Keratinocyte (primary cell): ENCODE results near the gene LIN28B.

ENCODE experiments used
- EZH2 ChIP-seq: IDR thresholded peaks from one replicate; pipeline ENCODE4 v1.6.1; 2012; ENCODE audit warnings: inconsistent platforms, mild to moderate bottlenecking, low read length, moderate library complexity
- TF ChIP-seq, protein P1 (sequence below), 3 experiments: IDR thresholded peaks in 1 of 3; conservative IDR thresholded peaks in 1 of 3; optimal IDR thresholded peaks in 1 of 3; 2 replicates in 2 of 3; 3 replicates in 1 of 3; pipeline versions ENCODE3 to v1.5.1; 2011; ENCODE audit warnings: low read length in 3 of 3, mild to moderate bottlenecking in 3 of 3, moderate library complexity in 2 of 3, control low read depth in 1 of 3, inconsistent platforms in 1 of 3; ENCODE audit not compliant: insufficient read depth in 2 of 3; ENCODE audit errors: extremely low read depth in 1 of 3

DNA sequence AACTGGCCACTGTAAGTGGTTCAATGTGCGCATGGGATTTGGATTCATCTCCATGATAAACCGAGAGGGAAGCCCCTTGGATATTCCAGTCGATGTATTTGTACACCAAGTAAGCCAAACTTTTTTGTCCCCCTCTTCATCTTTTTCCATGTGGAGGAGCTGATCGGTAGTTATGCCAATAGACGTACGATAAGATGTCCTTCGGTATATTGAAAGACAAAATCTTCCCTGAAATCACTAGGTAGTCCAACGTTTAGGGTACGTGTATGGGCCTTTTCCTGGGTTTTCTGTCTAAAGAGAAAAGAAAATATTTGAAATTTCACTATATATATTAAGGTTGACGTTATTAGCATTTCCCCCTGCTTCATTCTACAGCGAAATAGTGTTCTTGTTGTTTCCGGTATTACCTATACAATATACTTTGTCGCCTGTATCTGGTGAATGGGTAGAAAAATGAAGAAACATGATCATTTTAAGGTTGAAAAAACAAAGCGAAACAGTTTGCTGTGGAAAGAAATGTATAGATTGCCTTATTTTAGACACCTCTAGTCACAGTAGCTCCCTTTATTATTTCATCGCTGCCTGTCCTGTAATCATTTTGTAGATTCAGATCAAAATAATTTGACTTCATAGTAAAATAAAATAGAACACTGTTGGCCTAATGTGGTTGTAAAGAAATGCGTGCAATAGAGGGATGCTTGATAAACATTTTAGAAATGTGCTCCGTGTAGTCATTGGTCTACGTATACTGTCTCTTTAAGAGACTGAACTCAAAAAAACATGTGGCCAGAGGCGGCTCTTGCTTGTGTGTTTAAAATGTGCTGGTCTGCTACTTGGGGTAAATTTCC is 1.5 kb downstream of the LIN28B start:
- TF ChIP-seq, protein P1, sequence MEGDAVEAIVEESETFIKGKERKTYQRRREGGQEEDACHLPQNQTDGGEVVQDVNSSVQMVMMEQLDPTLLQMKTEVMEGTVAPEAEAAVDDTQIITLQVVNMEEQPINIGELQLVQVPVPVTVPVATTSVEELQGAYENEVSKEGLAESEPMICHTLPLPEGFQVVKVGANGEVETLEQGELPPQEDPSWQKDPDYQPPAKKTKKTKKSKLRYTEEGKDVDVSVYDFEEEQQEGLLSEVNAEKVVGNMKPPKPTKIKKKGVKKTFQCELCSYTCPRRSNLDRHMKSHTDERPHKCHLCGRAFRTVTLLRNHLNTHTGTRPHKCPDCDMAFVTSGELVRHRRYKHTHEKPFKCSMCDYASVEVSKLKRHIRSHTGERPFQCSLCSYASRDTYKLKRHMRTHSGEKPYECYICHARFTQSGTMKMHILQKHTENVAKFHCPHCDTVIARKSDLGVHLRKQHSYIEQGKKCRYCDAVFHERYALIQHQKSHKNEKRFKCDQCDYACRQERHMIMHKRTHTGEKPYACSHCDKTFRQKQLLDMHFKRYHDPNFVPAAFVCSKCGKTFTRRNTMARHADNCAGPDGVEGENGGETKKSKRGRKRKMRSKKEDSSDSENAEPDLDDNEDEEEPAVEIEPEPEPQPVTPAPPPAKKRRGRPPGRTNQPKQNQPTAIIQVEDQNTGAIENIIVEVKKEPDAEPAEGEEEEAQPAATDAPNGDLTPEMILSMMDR (optimal IDR thresholded peaks at IDR 0.05 in 1 of 3, IDR thresholded peaks at IDR 0.05 in 1 of 3, conservative IDR thresholded peaks at IDR 0.05 in 1 of 3; ENCODE audit: extremely low read depth in 1 of 3, insufficient read depth in 2 of 3, low read length in 3 of 3), result no peak
- no peak for TF ChIP-seq EZH2
